HCT116 (cell line): ENCODE data around the gene PNRC2. TPM values are rescaled to one million over a fixed set of nuclear protein-coding genes. Genes with fewer than 3 reads are reported as not detected.

Source experiments
- ATAC-seq: fragments of 200-7000 bp; cut with Tn5 transposase; 2 replicates; pipeline ENCODE4 v1.9.1; 2020; ENCODE audit warnings: mild to moderate bottlenecking, moderate library complexity
- BruUV-seq: library from RNA; stranded (reverse); fragments of 400-500 nt; replicated peaks from 2 replicates; lab custom pipeline; 2021; lab: Mats Ljungman, UMichigan
- CTCF ChIA-PET: fragments of 300-600 bp; sonication (Branson Sonifier 250); formaldehyde crosslinking; loops from one replicate; lab custom pipeline; 2021; ENCODE audit warnings: antibody characterized with exemption; lab: Charles Lee
- POLR2A ChIA-PET: fragments of 300-600, 350-600 bp; sonication (Branson Sonifier 250); formaldehyde crosslinking; loops from one replicate; lab custom pipeline; 2021; ENCODE audit warnings: antibody characterized with exemption; lab: Charles Lee
- RAD21 ChIA-PET, 2 experiments: fragments of 300-600 bp; sonication (Branson Sonifier 250); formaldehyde crosslinking; loops; one replicate each; lab custom pipeline; 2023; ENCODE audit warnings: low total read pairs in 2 of 2; ENCODE audit not compliant: uncharacterized antibody in 2 of 2, unreplicated experiment in 2 of 2, low non-redundant PET in 1 of 2; lab: Charles Lee
- DNase-seq: peaks from one replicate; pipeline ENCODE4 v3.0.0-alpha.2; 2010; ENCODE audit warnings: low read depth, low spot score
- H2AFZ ChIP-seq: fragments of 200-600 bp; shearing (Covaris generic), sonication (generic); 2 replicates; pipeline ENCODE4 v1.6.1; 2017; ENCODE audit warnings: low read depth, mixed run types, mixed read lengths, antibody characterized with exemption, low read length; ENCODE audit not compliant: poor library complexity, severe bottlenecking
- H3K27ac ChIP-seq: 2 replicates; pipeline ENCODE4 v1.5.1; 2012; ENCODE audit warnings: low read depth, low read length
- H3K27me3 ChIP-seq: fragments of 200-600 bp; sonication (generic); 2 replicates; pipeline ENCODE4 v1.6.1; 2016; ENCODE audit warnings: mixed run types, low read length, mixed read lengths; ENCODE audit not compliant: insufficient read depth
- H3K36me3 ChIP-seq, 2 experiments: fragments of 200-500 bp in 1 of 2; fragments of 200-600 bp in 1 of 2; sonication (Bioruptor generic) in 1 of 2; sonication (generic) in 1 of 2; 2 replicates each; pipeline versions ENCODE4 v1.5.1 to v1.6.1; 2014 to 2016; ENCODE audit warnings: low read length in 2 of 2, inconsistent platforms in 1 of 2, mixed read lengths in 1 of 2, mixed run types in 1 of 2; ENCODE audit not compliant: insufficient read depth in 2 of 2, control insufficient read depth in 1 of 2
- H3K4me1 ChIP-seq, 2 experiments: fragments of 200-600 bp in 1 of 2; sonication (generic) in 1 of 2; 2 replicates each; pipeline versions ENCODE4 v1.5.1 to v1.6.1; 2012 to 2017; ENCODE audit warnings: low read length in 2 of 2, inconsistent platforms in 1 of 2, mild to moderate bottlenecking in 1 of 2, mixed read lengths in 1 of 2, mixed run types in 1 of 2, moderate library complexity in 1 of 2; ENCODE audit not compliant: insufficient read depth in 2 of 2, control insufficient read depth in 1 of 2
- H3K4me2 ChIP-seq: fragments of 200-600 bp; sonication (generic); 2 replicates; pipeline ENCODE4 v1.6.1; 2017; ENCODE audit warnings: mixed run types, low read length, mixed read lengths
- H3K4me3 ChIP-seq, 2 experiments: fragments of 200-600 bp in 1 of 2; sonication (generic) in 1 of 2; replicated peaks in 1 of 2; 2 replicates each; pipeline ENCODE4 v1.5.1; 2011 to 2016; ENCODE audit warnings: low read length in 2 of 2, control low read depth in 1 of 2, low read depth in 1 of 2, mild to moderate bottlenecking in 1 of 2, mixed read lengths in 1 of 2, mixed run types in 1 of 2
- H3K79me2 ChIP-seq: fragments of 200-600 bp; sonication (generic); 2 replicates; pipeline ENCODE4 v1.6.1; 2017; ENCODE audit warnings: mild to moderate bottlenecking, mixed run types, low read length, moderate library complexity, mixed read lengths; ENCODE audit not compliant: insufficient read depth
- H3K9ac ChIP-seq: fragments of 200-600 bp; sonication (generic); 2 replicates; pipeline ENCODE4 v1.6.1; 2016; ENCODE audit warnings: low read length, mixed read lengths
- H3K9me2 ChIP-seq: fragments of 200-600 bp; sonication (generic), shearing (Covaris generic); 2 replicates; pipeline ENCODE4 v1.6.1; 2017; ENCODE audit warnings: mixed run types, mild to moderate bottlenecking, moderate library complexity; ENCODE audit not compliant: insufficient read depth
- H3K9me3 ChIP-seq, 2 experiments: fragments of 200-500 bp in 1 of 2; fragments of 200-600 bp in 1 of 2; sonication (Bioruptor generic) in 1 of 2; sonication (generic) in 1 of 2; 2 replicates each; pipeline ENCODE4 v1.6.1; 2014 to 2017; ENCODE audit warnings: low read length in 2 of 2, mixed read lengths in 2 of 2, inconsistent platforms in 1 of 2, low read depth in 1 of 2, mild to moderate bottlenecking in 1 of 2, mixed run types in 1 of 2, moderate library complexity in 1 of 2; ENCODE audit not compliant: control insufficient read depth in 1 of 2, insufficient read depth in 1 of 2
- H4K20me1 ChIP-seq: fragments of 200-600 bp; sonication (generic), shearing (Covaris generic); 2 replicates; pipeline ENCODE4 v1.6.1; 2017; ENCODE audit warnings: mixed run types, mild to moderate bottlenecking, moderate library complexity; ENCODE audit not compliant: insufficient read depth
- ATF3 ChIP-seq: IDR thresholded peaks from 2 replicates; pipeline ENCODE4 v1.6.1; 2012
- CBX3 ChIP-seq: IDR thresholded peaks from 2 replicates; pipeline ENCODE4 v1.6.1; 2012; ENCODE audit warnings: low read depth
- CEBPB ChIP-seq: IDR thresholded peaks from 2 replicates; pipeline ENCODE4 v1.6.1; 2012; ENCODE audit warnings: low read depth
- CTCF ChIP-seq, 3 experiments: fragments of 200-600 bp in 1 of 3; sonication (generic) in 1 of 3; IDR thresholded peaks in 2 of 3; conservative IDR thresholded peaks in 1 of 3; 2 replicates each; pipeline ENCODE4 v1.5.1; 2012 to 2017; ENCODE audit warnings: low read depth in 2 of 3, low read length in 2 of 3, antibody characterized with exemption in 1 of 3, borderline replicate concordance in 1 of 3, control low read depth in 1 of 3, mild to moderate bottlenecking in 1 of 3, mixed read lengths in 1 of 3, mixed run types in 1 of 3, moderate library complexity in 1 of 3; ENCODE audit not compliant: insufficient read depth in 1 of 3
- EGR1 ChIP-seq: IDR thresholded peaks from 2 replicates; pipeline ENCODE4 v1.6.1; 2012; ENCODE audit warnings: low read depth
- EZH2 ChIP-seq: fragments of 200-600 bp; sonication (generic); IDR thresholded peaks from 2 replicates; pipeline ENCODE4 v1.6.1; 2017; ENCODE audit warnings: antibody characterized with exemption, mixed run types
- FOSL1 ChIP-seq: IDR thresholded peaks from 2 replicates; pipeline ENCODE4 v1.6.1; 2012; ENCODE audit warnings: low read depth
- JUND ChIP-seq: IDR thresholded peaks from 2 replicates; pipeline ENCODE4 v1.6.1; 2012
- POLR2AphosphoS5 ChIP-seq: IDR thresholded peaks from 2 replicates; pipeline ENCODE4 v1.6.1; 2011; ENCODE audit warnings: mild to moderate bottlenecking, low read depth, low read length, moderate library complexity
- RAD21 ChIP-seq: IDR thresholded peaks from 2 replicates; pipeline ENCODE4 v1.6.1; 2012; ENCODE audit warnings: low read depth, mild to moderate bottlenecking
- REST ChIP-seq: IDR thresholded peaks from 2 replicates; pipeline ENCODE4 v1.6.1; 2012; ENCODE audit warnings: low read depth
- SIN3A ChIP-seq: IDR thresholded peaks from 2 replicates; pipeline ENCODE4 v1.6.1; 2012; ENCODE audit warnings: low read depth
- SRF ChIP-seq: IDR thresholded peaks from 2 replicates; pipeline ENCODE4 v1.6.1; 2012; ENCODE audit warnings: low read depth
- YY1 ChIP-seq: IDR thresholded peaks from 2 replicates; pipeline ENCODE4 v1.6.1; 2011; ENCODE audit warnings: low read length, low read depth, moderate library complexity, mild to moderate bottlenecking; ENCODE audit not compliant: insufficient replicate concordance; ENCODE audit errors: extremely low read depth
- ZBTB33 ChIP-seq: IDR thresholded peaks from 2 replicates; pipeline ENCODE4 v1.6.1; 2011; ENCODE audit warnings: mild to moderate bottlenecking, low read length, moderate library complexity; ENCODE audit not compliant: insufficient replicate concordance; ENCODE audit errors: extremely low read depth
- ZNF274 ChIP-seq: fragments of 200-500 bp; sonication (Bioruptor generic); IDR thresholded peaks from 2 replicates; pipeline ENCODE4 v1.6.1; 2014; ENCODE audit warnings: mild to moderate bottlenecking, low read depth, low read length, inconsistent platforms
- intact Hi-C: fragments of 100-400 bp; cut with micrococcal nuclease; formaldehyde crosslinking; loops from 2 replicates; pipeline ENCODE4 v1.10.0; 2022
- total RNA-seq: library from RNA; stranded (reverse); gene quantifications from one replicate; pipeline ENCODE4 v1.2.1, GENCODE V29; 2021; ENCODE audit not compliant: unreplicated experiment

The PNRC2 gene
- total RNA-seq, 1 experiment from 2014 or later: 92.1 TPM

GRCh38 chr1:23925279-23925678 lies 34.3 kb upstream of the PNRC2 start:
- no peaks in the 10 kb centered on the region for H4K20me1 ChIP-seq
- no peak overlapping the region for H2AFZ ChIP-seq
- ChIA-PET POLR2A (no interaction called here), RAD21 (no interaction called here), CTCF (no interaction called here)
- H3K4me2 ChIP-seq: no peak overlapping the region
- H3K27me3 ChIP-seq: no peaks in the 10 kb centered on the region
- ATAC-seq: no peak
- no TSS peak for BruUV-seq
- TF ChIP-seq JUND: no peak
- TF ChIP-seq EGR1: no peak
- TF ChIP-seq REST: no peak
- no peak for TF ChIP-seq YY1
- no peak for TF ChIP-seq FOSL1
- TF ChIP-seq SIN3A: no peak
- no peak for TF ChIP-seq CBX3
- no peak for TF ChIP-seq EZH2
- TF ChIP-seq RAD21: no peak
- TF ChIP-seq ZBTB33: no peak
- no peak for TF ChIP-seq ATF3
- TF ChIP-seq CEBPB: no peak
- no peak for TF ChIP-seq CTCF (IDR thresholded peaks at IDR 0.05 in 2 of 3, conservative IDR thresholded peaks at IDR 0.05 in 1 of 3; ENCODE audit: borderline replicate concordance in 1 of 3, insufficient read depth in 1 of 3, low read depth in 2 of 3, low read length in 2 of 3)
- no peak for TF ChIP-seq ZNF274
- no peak for TF ChIP-seq POLR2AphosphoS5
- TF ChIP-seq SRF: no peak
- no peaks in the 10 kb centered on the region for H3K79me2 ChIP-seq
- intact Hi-C loops: no loop called here
- no peaks in the 10 kb centered on the region for H3K9me3 ChIP-seq
- H3K27ac ChIP-seq: no peak overlapping the region
- H3K4me1 ChIP-seq: peaks cover under 1 to 8% of the 10 kb centered on the region in 2 experiments; a peak in 3 of 4 replicates
- H3K9ac ChIP-seq: no peak overlapping the region
- no peaks in the 10 kb centered on the region for H3K36me3 ChIP-seq
- H3K9me2 ChIP-seq: no peaks in the 10 kb centered on the region
- no peak for DNase-seq
- H3K4me3 ChIP-seq: no peak overlapping the region
